Gastrocnemius medialis (tissue), 4 donors: Measurements from ENCODE around the gene GGPS1.

Source experiments
- POLR2A ChIP-seq, 2 donors: fragments of 450-650 bp; IDR thresholded peaks; one replicate each; pipeline ENCODE4 v1.6.1; 2017; ENCODE audit warnings: antibody characterized with exemption in 2 of 2, mild to moderate bottlenecking in 2 of 2, moderate library complexity in 2 of 2
- TF ChIP-seq, protein P1 (sequence below), 5 experiments: fragments of 450-650 bp in 3 of 5; fragments of 200-600 bp in 2 of 5; sonication (generic) in 2 of 5; IDR thresholded peaks in 4 of 5; conservative IDR thresholded peaks in 1 of 5; 1 replicate in 4 of 5; 2 replicates in 1 of 5; pipeline ENCODE4 v1.5.1; 2016 to 2019; ENCODE audit warnings: antibody characterized with exemption in 5 of 5, mild to moderate bottlenecking in 3 of 5, moderate library complexity in 3 of 5

DNA sequence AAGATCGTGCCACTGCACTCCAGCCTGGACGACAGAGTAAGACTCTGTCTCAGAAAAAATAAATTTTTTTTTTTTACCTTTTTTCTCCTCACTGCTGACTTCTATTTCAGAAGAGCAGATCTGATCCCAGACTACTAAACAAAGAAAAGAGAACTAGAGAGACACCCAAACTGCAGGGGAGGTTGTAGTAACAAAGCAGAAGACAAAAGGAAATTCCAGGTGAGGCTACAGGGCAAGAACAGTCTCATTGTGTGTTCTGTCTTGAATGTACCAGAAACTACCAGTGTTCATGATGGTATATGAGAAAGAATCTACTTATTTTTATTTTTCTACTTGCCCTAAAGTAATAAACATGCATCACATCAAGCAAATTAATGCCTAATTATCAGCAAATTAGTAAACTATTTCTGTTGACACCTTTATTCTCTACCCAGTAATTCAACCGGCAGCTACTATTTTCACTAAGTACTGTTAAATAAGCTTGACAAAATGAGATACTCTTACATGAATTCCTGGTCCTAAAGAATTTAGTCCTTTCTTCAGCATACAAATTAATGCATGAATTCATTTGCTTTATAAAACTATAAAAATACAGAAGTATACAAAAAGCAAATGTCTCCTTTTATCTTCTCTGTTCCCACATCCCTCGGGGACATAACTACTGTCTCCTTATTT, 41.0 kb upstream of the GGPS1 start:
- TF ChIP-seq POLR2A (IDR thresholded peaks at IDR 0.05) = no peak
- TF ChIP-seq, protein P1, sequence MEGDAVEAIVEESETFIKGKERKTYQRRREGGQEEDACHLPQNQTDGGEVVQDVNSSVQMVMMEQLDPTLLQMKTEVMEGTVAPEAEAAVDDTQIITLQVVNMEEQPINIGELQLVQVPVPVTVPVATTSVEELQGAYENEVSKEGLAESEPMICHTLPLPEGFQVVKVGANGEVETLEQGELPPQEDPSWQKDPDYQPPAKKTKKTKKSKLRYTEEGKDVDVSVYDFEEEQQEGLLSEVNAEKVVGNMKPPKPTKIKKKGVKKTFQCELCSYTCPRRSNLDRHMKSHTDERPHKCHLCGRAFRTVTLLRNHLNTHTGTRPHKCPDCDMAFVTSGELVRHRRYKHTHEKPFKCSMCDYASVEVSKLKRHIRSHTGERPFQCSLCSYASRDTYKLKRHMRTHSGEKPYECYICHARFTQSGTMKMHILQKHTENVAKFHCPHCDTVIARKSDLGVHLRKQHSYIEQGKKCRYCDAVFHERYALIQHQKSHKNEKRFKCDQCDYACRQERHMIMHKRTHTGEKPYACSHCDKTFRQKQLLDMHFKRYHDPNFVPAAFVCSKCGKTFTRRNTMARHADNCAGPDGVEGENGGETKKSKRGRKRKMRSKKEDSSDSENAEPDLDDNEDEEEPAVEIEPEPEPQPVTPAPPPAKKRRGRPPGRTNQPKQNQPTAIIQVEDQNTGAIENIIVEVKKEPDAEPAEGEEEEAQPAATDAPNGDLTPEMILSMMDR (IDR thresholded peaks at IDR 0.05 in 4 of 5, conservative IDR thresholded peaks at IDR 0.05 in 1 of 5) = no peak
